GM12873 (cell line): ENCODE measurements around the gene EPHA10.

Experiments used
- TF ChIP-seq, protein P1 (sequence below): IDR thresholded peaks from 2 replicates; pipeline ENCODE4 v1.5.1; 2012; ENCODE audit warnings: low read depth, mild to moderate bottlenecking, moderate library complexity, low read length, control low read depth; ENCODE audit not compliant: insufficient read depth; ENCODE audit errors: missing control alignments

Gene EPHA10

DNA sequence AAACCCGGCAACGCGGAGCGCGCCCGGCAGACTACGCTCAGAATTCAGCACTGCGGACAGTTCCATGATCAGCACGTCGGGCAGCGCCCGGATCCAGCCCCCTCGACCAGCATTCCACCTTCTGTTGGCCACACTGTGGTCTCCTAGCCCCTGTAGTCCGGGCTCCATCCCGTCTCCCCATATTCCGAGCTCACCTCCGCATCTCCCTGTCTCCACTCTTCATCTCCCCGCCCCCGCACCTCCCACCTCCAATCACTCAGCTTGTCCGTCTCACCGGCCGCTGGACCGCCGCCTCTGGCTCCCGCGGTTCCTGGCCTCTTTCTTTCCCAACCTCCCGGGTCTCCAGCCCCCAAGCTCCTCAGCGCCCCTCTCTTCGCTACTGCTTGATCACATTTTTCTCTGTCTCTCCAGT, 500 bp downstream of the EPHA10 start:
- TF ChIP-seq, protein P1, sequence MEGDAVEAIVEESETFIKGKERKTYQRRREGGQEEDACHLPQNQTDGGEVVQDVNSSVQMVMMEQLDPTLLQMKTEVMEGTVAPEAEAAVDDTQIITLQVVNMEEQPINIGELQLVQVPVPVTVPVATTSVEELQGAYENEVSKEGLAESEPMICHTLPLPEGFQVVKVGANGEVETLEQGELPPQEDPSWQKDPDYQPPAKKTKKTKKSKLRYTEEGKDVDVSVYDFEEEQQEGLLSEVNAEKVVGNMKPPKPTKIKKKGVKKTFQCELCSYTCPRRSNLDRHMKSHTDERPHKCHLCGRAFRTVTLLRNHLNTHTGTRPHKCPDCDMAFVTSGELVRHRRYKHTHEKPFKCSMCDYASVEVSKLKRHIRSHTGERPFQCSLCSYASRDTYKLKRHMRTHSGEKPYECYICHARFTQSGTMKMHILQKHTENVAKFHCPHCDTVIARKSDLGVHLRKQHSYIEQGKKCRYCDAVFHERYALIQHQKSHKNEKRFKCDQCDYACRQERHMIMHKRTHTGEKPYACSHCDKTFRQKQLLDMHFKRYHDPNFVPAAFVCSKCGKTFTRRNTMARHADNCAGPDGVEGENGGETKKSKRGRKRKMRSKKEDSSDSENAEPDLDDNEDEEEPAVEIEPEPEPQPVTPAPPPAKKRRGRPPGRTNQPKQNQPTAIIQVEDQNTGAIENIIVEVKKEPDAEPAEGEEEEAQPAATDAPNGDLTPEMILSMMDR = no peak

DNA sequence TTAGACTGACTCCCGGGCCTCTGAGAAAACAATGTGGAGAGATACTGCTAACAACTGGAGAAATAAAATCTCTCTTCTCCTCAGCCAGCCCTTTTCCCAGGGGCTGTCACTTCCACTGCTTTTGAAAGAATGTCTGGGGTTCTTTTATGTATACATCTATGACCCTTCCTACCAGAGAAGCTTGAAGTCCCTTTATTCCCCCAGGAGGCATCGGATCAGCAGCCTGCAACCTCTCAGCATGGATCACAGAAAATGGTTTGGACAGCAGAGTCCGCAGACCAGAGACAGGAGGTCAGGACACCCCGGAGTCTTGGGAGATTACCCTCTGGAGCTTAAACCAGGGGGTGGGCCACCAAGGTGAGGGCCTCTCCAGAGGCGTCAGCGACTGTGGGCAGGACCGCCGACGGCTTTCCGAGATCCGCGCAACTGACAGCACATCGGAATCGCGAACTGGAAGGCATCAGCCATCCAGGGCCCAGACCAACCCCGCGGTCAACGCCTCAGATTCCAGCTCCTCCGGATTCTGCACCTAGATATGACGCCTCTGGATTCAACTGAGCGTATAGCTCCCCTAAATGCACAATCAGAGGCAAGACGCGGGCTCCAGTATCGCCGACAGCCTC, 1.0 kb downstream of the EPHA10 start:
- TF ChIP-seq, protein P1 = no peak

DNA sequence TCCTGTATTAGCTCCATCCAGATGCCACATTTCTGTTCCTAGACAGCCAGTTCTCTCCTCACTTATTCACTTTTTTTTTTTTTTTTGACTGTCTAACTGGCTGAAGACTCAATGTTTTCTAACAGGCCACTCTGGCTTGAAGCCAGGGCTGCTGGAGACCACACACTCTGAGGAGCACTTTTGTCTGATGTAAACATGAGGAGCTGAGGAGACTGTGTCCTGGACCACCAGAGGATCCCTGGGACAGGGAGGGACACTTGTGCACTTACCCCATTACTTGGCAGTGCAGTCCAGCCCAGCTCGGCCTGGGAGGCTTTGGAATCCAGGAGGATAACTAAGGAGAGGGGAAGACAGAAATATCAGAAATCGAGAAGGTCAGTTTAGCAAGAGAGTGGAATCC, 2.4 kb downstream of the EPHA10 start:
- TF ChIP-seq, protein P1 = no peak

DNA sequence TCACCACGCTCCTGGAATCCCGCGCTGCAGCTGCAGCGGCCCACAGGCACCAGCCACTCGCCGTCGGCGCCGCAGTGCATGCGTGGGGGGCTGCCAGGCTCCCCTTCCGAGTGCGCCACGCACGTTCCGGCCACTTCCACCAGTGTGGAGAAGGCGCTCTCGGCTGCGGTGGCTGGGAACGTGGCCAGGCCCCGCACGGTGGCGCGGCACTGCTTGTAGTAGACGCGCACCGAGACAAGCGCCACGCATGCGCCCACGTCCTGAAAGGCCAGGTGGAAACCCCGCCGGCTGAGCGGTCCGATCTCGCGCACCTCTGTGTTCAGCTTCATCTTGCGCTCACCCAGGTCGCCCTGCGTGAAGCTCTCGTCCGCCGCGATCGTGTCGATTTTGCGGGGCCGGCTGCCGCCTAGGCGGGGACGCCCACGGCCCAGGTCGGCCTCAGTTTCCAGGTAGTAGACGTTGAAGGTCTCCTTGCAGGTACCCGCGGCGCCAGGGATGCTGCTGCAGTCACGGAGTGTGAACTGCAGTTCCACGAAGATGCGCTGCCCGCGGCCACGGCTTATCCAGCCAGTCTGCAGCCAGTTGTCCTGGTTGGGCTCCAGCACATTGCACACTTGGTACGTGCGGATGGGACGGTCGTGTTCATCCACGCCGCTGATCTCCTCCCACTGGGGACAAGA, 3.4 kb downstream of the EPHA10 start:
- TF ChIP-seq, protein P1 = no peak

DNA sequence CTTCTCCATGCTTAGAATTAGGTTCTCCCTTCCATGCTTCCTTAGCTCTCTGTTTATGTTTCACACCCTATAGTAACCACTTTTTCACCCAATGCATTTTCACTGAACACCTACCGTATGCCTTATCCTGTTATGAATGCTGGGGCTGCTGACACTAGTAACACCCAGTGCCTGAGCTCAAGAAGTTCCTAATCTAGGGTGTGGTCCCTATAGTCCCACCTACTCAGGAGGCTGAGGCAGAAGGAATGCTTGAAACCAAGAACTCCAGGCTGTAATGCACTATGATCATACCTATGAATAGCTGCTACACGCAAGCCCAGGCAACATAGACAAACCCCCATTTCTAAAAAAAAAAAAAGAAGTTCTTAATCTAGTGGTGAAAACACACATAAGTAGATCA, 5.5 kb downstream of the EPHA10 start:
- TF ChIP-seq, protein P1 = no peak

DNA sequence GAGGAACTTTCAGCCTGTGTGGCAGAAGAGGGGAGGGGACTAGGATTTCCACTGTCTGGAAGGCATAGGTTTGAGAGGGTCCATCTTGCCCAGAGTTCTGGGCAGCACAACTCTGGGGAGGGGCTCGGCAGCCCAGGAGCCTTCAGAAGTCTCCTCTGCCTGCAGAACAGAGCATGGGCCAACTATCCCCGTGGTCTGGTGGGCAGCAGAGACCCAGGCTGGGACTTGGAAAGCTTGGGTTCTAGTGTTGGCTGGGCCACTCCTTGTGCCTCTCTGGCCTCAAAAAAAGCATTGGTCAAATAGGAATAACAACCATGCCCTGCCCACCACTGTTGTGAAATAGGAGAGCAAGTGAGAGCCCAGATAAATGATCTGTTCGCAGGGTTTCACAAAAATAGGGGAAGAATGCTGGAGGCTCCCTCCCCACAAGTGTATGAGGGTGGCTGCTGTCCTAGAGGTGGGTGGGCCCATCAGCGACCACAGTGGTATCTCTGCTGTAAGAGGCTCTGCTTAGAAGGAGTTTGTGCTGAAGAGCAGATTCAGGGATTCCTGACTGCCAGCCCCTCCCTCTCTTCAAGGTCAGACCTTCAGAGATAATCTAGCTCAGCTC, 8.9 kb downstream of the EPHA10 start:
- TF ChIP-seq, protein P1 = no peak

DNA sequence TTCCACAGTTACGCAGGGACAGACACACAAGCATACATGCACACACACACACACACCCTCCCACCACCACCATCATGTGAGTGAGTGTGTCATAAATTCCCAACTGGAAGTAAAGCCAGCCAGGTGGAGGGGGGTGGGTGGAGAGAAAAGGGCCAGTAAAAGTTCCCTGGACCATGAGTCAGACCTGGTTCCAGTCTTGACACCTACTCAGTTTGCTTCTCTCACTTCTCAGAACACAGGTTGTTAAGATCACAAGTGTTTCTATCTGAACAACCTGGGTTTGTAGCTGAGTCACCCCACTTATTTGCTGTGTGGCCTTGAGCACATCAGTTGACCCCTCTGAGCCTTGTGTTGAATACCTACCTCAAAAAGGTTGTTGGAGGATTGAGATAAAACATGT, 9.6 kb downstream of the EPHA10 start:
- TF ChIP-seq, protein P1 = no peak
